K562 (cell line): ENCODE data around the gene CCDC159. TPM values are rescaled to one million over a fixed set of nuclear protein-coding genes. Genes with fewer than 3 reads are reported as not detected.

Experiments
- ATF4 ChIP-seq: fragments of 450-650 bp; formaldehyde crosslinking; IDR thresholded peaks from 2 replicates; pipeline ENCODE4 v1.4.0; 2022; ENCODE audit warnings: mild to moderate bottlenecking, moderate library complexity
- ATF7 ChIP-seq: fragments of 450-650 bp; IDR thresholded peaks from 2 replicates; pipeline ENCODE4 v1.7.1; 2014; ENCODE audit warnings: mild to moderate bottlenecking, moderate library complexity
- BDP1 ChIP-seq: IDR thresholded peaks from 3 replicates; pipeline ENCODE4 v1.6.1; 2011; ENCODE audit not compliant: insufficient read length, insufficient read depth
- CAMTA2 ChIP-seq: fragments of 250-450 bp; sonication (Bioruptor Pico); conservative IDR thresholded peaks from 2 replicates; pipeline ENCODE4 v1.5.1; 2022
- GATAD2B ChIP-seq: fragments of 450-650 bp; IDR thresholded peaks from 2 replicates; pipeline ENCODE4 v1.6.1; 2017; ENCODE audit warnings: mild to moderate bottlenecking, borderline replicate concordance
- MTA3 ChIP-seq: fragments of 450-650 bp; formaldehyde crosslinking; IDR thresholded peaks from 2 replicates; pipeline ENCODE4 v1.6.1; 2017; ENCODE audit warnings: mild to moderate bottlenecking, borderline replicate concordance
- NFXL1 ChIP-seq: fragments of 450-650 bp; formaldehyde crosslinking; IDR thresholded peaks from 2 replicates; pipeline ENCODE4 v1.4.0; 2021; ENCODE audit warnings: mild to moderate bottlenecking
- RERE ChIP-seq: sonication (generic); formaldehyde crosslinking; IDR thresholded peaks from 2 replicates; pipeline ENCODE4 v1.8.0; 2023; ENCODE audit warnings: missing genetic modification reagents, mild to moderate bottlenecking, borderline replicate concordance
- RNF219 ChIP-seq: fragments of 250-450 bp; sonication (Bioruptor Pico); IDR thresholded peaks from 2 replicates; pipeline ENCODE4 v1.5.0; 2022; ENCODE audit warnings: mild to moderate bottlenecking
- SRSF1 ChIP-seq: fragments of 200-400 bp; formaldehyde crosslinking; IDR thresholded peaks from 2 replicates; pipeline ENCODE4 v1.6.1; 2017; ENCODE audit warnings: mild to moderate bottlenecking, low read depth, low read length, moderate library complexity
- THRB ChIP-seq: fragments of 450-650 bp; formaldehyde crosslinking; conservative IDR thresholded peaks from 2 replicates; pipeline ENCODE4 v1.4.0; 2022; ENCODE audit warnings: mild to moderate bottlenecking, missing genetic modification characterization
- ZFP36 ChIP-seq: fragments of 150-350 bp; IDR thresholded peaks from 2 replicates; pipeline ENCODE4 v1.6.1; 2018; ENCODE audit warnings: low read length, low read depth; ENCODE audit not compliant: partially characterized antibody
- ZNF133 ChIP-seq: fragments of 250-450 bp; sonication (Bioruptor Pico); IDR thresholded peaks from 2 replicates; pipeline ENCODE4 v1.4.0; 2020; ENCODE audit warnings: mild to moderate bottlenecking
- ZNF232 ChIP-seq: sonication (generic); formaldehyde crosslinking; IDR thresholded peaks from 2 replicates; pipeline ENCODE4 v1.8.0; 2022; ENCODE audit warnings: mild to moderate bottlenecking, missing genetic modification reagents
- ZNF280B ChIP-seq: fragments of 250-450 bp; sonication (Bioruptor Pico); IDR thresholded peaks from 2 replicates; pipeline ENCODE4 v1.5.1; 2021; ENCODE audit warnings: mild to moderate bottlenecking
- polyA plus RNA-seq, 8 experiments: library from polyadenylated mRNA; depleted of rRNA in 4 of 8; stranded (reverse) in 5 of 8; unstranded in 3 of 8; fragments of >200 nt; fragmentation: Nextera tagmentation in 2 of 8; fragmentation: Illumina TruSeq in 1 of 8; extraction: Ambion mirVana in 2 of 8; extraction: Trizol in 1 of 8; gene quantifications; 2 replicates each; pipeline versions ENCODE4 v1.2.1 to v1.2.3, GENCODE V29; 2011 to 2014; ENCODE audit warnings: inconsistent platforms in 1 of 8, missing spikeins in 1 of 8
- total RNA-seq, 7 experiments: library from RNA; depleted of rRNA in 6 of 7; stranded (reverse); fragments of >200 nt in 6 of 7; fragmentation: Illumina TruSeq in 2 of 7; extraction: Trizol in 2 of 7; gene quantifications; 2 replicates each; pipeline versions ENCODE4 v1.2.1 to v1.2.3, GENCODE V29; 2011 to 2021; ENCODE audit warnings: low replicate concordance in 1 of 7

CCDC159 gene
- total and polyA plus RNA-seq, 9 of the 15 experiments (the other 6 are each of a cell fraction or from before 2014, with no cell fraction given), result 0.68 to 10.1 (median 4.7) TPM

- TF ChIP-seq THRB (CRISPR knock-in tag), result 0 out of 2 replicates have a peak, but pooled peaks have one; percentile 56
- no peak for TF ChIP-seq SRSF1
- no peak for TF ChIP-seq CAMTA2 (CRISPR knock-in tag)
- no peak for TF ChIP-seq MTA3
- no peak for TF ChIP-seq BDP1
- no peak for TF ChIP-seq GATAD2B
- no peak for TF ChIP-seq ATF4 (CRISPR knock-in tag)
- no peak for TF ChIP-seq RNF219 (CRISPR knock-in tag)
- no peak for TF ChIP-seq ZNF280B (CRISPR knock-in tag)
- TF ChIP-seq ATF7, result no peak
- TF ChIP-seq ZNF133 (CRISPR knock-in tag), result no peak
- no peak for TF ChIP-seq ZNF232 (CRISPR knock-in tag)
- no peak for TF ChIP-seq NFXL1 (CRISPR knock-in tag)
- TF ChIP-seq RERE (CRISPR knock-in tag), result no peak
- TF ChIP-seq ZFP36, result no peak
Measured at GRCh38 chr19:11355160-11356073, 9.1 kb downstream of the CCDC159 start, which contains the start of gene PLPPR2 (continued).
